ENCODE measurements around the gene GRIPAP1.

Gene GRIPAP1

GRCh38 chrX:49029876-49030275, 27.8 kb upstream of the GRIPAP1 start:
- Histone ChIP-seq H3F3A (ENCODE audit: insufficient read depth, low read length) (no peaks in the 10 kb centered on the region), H3K9me2 (replicated peaks; ENCODE audit: insufficient read depth, low read length) (no peaks in the 10 kb centered on the region), H4K20me1 (ENCODE audit: insufficient read depth, low read length) (no peaks in the 10 kb centered on the region), H3K36me3 (replicated peaks; ENCODE audit: insufficient read depth, low read length) (no peaks in the 10 kb centered on the region), H3K9ac (ENCODE audit: low read length) (no peak overlapping the region), H2AFZ (ENCODE audit: low read length) (no peak overlapping the region), H3K4me2 (ENCODE audit: low read depth, low read length) (no peak overlapping the region), H3K4me3 (ENCODE audit: low read length) (no peak overlapping the region), H3K9me3 (replicated peaks; ENCODE audit: insufficient read depth, low read length) (no peaks in the 10 kb centered on the region), H3K27me3 (replicated peaks; ENCODE audit: insufficient read depth, low read length) (no peaks in the 10 kb centered on the region), H3K27ac (ENCODE audit: low read length) (no peak overlapping the region), H3K79me2 (ENCODE audit: low read length) (no peaks in the 10 kb centered on the region), H3K4me1 (ENCODE audit: low read length) (no peaks in the 10 kb centered on the region)
- TF ChIP-seq CTCF (IDR thresholded peaks at IDR 0.05; ENCODE audit: low read length) (no peak), EZH2 (optimal IDR thresholded peaks at IDR 0.05; ENCODE audit: low read depth, low read length) (no peak), EZH2phosphoT487 (IDR thresholded peaks at IDR 0.05; ENCODE audit: low read length) (no peak)
- DNase-seq: no peak

GRCh38 chrX:49019599-49020249, 17.7 kb upstream of the GRIPAP1 start:
- no peak for TF ChIP-seq EZH2 (optimal IDR thresholded peaks at IDR 0.05; ENCODE audit: low read depth, low read length)
- TF ChIP-seq EZH2phosphoT487 (IDR thresholded peaks at IDR 0.05; ENCODE audit: low read length): no peak
- TF ChIP-seq CTCF (IDR thresholded peaks at IDR 0.05; ENCODE audit: low read length): no peak
- no peaks in the 10 kb centered on the region for H3K79me2 ChIP-seq (ENCODE audit: low read length)
- no peaks in the 10 kb centered on the region for H3K27me3 ChIP-seq (replicated peaks; ENCODE audit: insufficient read depth, low read length)

GRCh38 chrX:49019050-49019449, 17.0 kb upstream of the GRIPAP1 start:
- Histone ChIP-seq H3K27me3 (replicated peaks; ENCODE audit: insufficient read depth, low read length) (no peaks in the 10 kb centered on the region), H4K20me1 (ENCODE audit: insufficient read depth, low read length) (no peaks in the 10 kb centered on the region), H3K4me2 (ENCODE audit: low read depth, low read length) (no peak overlapping the region), H3K9me3 (replicated peaks; ENCODE audit: insufficient read depth, low read length) (no peaks in the 10 kb centered on the region), H2AFZ (ENCODE audit: low read length) (no peak overlapping the region), H3K4me1 (ENCODE audit: low read length) (no peaks in the 10 kb centered on the region), H3K79me2 (ENCODE audit: low read length) (no peaks in the 10 kb centered on the region), H3F3A (ENCODE audit: insufficient read depth, low read length) (no peaks in the 10 kb centered on the region), H3K4me3 (ENCODE audit: low read length) (no peak overlapping the region), H3K9ac (ENCODE audit: low read length) (no peak overlapping the region), H3K9me2 (replicated peaks; ENCODE audit: insufficient read depth, low read length) (no peaks in the 10 kb centered on the region), H3K36me3 (replicated peaks; ENCODE audit: insufficient read depth, low read length) (no peaks in the 10 kb centered on the region), H3K27ac (ENCODE audit: low read length) (no peak overlapping the region)
- TF ChIP-seq EZH2 (optimal IDR thresholded peaks at IDR 0.05; ENCODE audit: low read depth, low read length) (no peak), CTCF (IDR thresholded peaks at IDR 0.05; ENCODE audit: low read length) (no peak), EZH2phosphoT487 (IDR thresholded peaks at IDR 0.05; ENCODE audit: low read length) (no peak)
- no peak for DNase-seq

More at GRCh38 chrX:49019599-49020249, 17.7 kb upstream of the GRIPAP1 start:
- Histone ChIP-seq H4K20me1 (ENCODE audit: insufficient read depth, low read length) (no peaks in the 10 kb centered on the region), H3K27ac (ENCODE audit: low read length) (no peak overlapping the region), H2AFZ (ENCODE audit: low read length) (no peak overlapping the region), H3K4me3 (ENCODE audit: low read length) (no peak overlapping the region), H3K9ac (ENCODE audit: low read length) (no peak overlapping the region), H3K4me1 (ENCODE audit: low read length) (no peaks in the 10 kb centered on the region), H3K36me3 (replicated peaks; ENCODE audit: insufficient read depth, low read length) (no peaks in the 10 kb centered on the region), H3K4me2 (ENCODE audit: low read depth, low read length) (no peak overlapping the region), H3K9me2 (replicated peaks; ENCODE audit: insufficient read depth, low read length) (no peaks in the 10 kb centered on the region), H3K9me3 (replicated peaks; ENCODE audit: insufficient read depth, low read length) (no peaks in the 10 kb centered on the region), H3F3A (ENCODE audit: insufficient read depth, low read length) (no peaks in the 10 kb centered on the region)
- DNase-seq: no peak

All from MM.1S (cell line).